T-helper 2 cell treated with Interferon-gamma antibody and Interleukin-4, amounts not matched to agents 100 ng/mL and 5 ng/mL, for 36 hours (primary cell): ENCODE results near the gene TOX4. TPM values are rescaled to one million over a fixed set of nuclear protein-coding genes. Genes with fewer than 3 reads are reported as not detected.
"Not testable (repeated sequence)": the region's sequence is repeated elsewhere in the genome, so short reads cannot be mapped to it uniquely, and the experiment has no call there.

Experiments
- intact Hi-C: fragments of 100-400 bp; cut with micrococcal nuclease; formaldehyde crosslinking; loops from one replicate; pipeline ENCODE4 v1.15.1; 2023
- total RNA-seq: library from RNA; stranded (reverse); gene quantifications from 2 replicates; pipeline ENCODE4 v1.2.3, GENCODE V29; 2022

The TOX4 gene
- 72.4 and 73.3 TPM in 2 replicates for total RNA-seq

DNA sequence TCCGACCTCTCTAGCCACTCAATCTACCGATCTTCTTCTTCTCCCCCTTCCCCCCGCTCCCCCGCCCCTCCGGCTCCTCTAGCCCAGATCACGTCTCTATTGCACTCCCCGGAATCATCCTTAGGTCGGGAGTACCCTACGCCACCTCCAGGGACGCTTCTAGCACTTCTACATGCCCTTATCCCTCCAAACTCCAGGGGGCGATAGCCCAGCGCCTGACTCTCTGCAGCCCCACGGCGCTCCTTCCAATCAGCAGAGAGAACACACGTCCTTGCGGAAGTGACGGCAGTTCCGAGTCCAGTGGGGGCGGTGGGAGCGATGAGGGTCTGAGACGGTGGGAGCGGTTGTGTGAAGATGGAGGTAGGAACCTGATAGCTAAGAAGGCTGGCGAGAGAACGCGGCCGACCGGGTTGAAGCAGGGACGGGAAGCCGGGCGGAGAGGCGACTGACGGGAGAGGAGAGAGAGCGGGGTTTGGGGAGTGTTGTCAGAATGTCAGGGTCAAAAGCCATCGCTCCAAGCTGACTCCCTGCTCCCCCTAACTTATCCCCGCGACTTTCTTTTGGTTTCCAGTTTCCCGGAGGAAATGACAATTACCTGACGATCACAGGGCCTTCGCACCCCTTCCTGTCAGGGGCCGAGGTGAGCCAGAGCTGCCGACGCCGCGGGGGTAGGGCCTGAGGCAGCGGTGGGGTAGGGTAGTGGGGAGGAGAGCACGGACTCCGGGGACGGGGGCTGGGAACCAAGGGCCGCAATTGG, at the start of gene TOX4, which contains the start of gene RAB2B:
TOX4 (plus strand) TSS at position 271 of the 757 bp plus-strand sequence; CDS start at position 355, 84 bp downstream.
RAB2B (minus strand) TSS at position 35 of the 757 bp plus-strand sequence. CDS start 87 bp downstream, outside the sequence.
- intact Hi-C loops = loop anchor here (1.0 to 5.0 kb wide), 6 partner anchors 21 to 485 kb away; partner anchors contain the start of genes CHD8, HNRNPC, METTL3 and SUPT16H

DNA sequence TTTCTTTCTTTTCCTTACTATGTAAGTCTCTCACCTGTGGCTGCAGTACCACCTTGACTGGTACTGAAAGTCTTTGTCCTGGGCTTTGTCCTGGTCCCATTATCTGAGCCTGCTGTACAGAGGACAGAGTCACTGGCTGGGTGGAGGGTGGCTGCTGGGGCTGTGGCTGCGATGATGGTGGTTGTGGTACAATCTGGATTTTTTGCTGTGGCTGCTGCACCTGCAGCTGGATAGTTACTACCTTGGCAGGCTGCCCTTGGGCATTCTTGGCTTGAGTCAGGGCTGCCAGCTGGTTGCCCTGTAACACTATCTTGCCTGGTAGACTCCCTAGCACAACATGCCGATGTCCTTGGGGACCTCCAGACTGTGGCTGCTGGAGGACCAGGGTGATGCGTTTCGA, 48.1 kb upstream of the TOX4 start:
- intact Hi-C loops = no loop called here

DNA sequence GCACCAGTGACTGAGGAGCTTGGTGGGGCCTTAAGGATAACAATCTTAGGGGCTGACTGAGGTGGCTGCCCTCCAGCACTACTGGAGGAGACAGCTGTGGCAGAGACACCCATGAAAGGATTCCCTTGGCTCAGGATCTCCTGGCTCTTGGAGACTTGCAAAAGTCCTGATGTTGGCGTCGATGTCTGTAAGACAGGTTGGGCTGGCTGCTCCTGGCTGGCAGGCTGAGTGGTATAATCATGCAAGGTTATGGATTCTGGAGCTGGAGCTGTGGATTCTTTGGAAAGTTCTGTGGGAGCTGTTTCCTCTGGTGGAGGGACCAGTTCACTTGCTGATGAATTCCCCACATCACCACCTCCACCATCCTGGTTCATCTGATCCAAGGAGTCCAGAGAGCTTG, 45.9 kb upstream of the TOX4 start:
- intact Hi-C loops = loop anchor here (10.0 kb wide), 1 partner anchor 326 kb away; the partner anchor contains the start of gene TMEM253

DNA sequence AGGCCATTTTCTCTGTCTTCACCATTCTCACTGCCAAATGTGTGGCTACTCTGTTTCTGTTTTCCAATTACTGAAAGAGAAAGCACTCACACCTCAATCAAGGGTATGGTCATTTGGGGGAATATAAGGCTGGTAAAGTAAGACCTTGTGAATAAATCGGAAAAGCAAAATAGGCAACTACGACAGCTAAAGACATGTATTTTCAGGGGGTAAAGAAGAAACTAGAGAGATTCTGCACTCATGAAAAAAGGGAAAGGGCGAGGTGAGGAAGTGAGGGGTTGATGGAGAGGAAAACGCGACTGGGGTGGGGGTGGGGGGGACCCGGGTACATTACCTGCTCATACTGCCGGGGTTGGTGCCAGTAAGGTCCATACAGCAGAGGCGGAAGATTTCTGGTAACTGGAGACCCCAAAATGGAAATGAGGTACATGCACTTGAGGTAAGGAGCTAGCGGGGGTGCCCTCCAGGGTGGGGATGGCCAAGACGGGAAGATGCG, 40.4 kb upstream of the TOX4 start:
- intact Hi-C loops = loop anchor here (1.0 to 10.0 kb wide), 6 partner anchors 20 to 332 kb away; partner anchors contain the start of genes CHD8, HNRNPC, METTL3 and SUPT16H

DNA sequence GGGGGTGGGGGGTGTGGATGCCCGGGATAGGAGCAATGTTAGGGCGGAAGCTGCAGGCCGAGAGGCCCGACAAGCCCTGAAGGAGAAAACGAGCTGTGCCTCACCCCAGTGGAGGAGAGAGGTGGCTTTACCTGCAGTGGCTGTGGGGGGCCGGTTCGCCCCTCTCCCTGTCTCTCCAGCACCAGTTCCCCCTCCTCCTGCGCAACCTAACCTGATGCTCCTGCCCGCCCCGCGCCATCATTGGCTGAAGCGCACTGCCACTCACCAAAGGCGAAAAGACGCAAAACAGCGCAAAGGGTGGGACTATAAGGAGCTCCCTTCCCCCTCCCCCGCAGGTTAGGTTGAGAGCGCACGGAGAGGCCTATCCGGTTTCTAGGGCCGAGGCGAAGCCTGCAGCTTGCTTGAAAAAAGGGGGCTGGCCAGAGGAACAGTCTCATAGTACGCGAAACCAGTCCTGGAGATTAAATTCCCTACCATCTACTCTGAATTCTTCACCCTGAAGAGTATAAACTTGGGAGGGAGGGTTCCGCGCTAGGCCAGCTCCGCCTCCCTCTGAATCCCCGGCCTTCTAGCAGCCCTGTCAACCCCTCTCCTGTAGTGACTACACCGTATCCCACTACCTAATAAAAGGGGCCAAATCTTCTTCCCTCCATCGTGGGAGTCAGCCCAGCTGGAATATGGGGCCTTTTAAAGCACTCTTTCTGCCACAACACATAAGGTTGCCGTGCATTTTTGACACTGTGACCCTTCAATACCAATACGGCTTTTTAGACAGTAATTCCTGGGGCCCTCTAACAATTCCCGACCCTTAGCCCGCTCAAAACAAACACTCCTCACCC, 39.7 kb upstream of the TOX4 start:
- intact Hi-C loops = loop anchor here (1.0 to 10.0 kb wide), 6 partner anchors 19 to 332 kb away; partner anchors contain the start of genes CHD8, HNRNPC, METTL3 and SUPT16H

DNA sequence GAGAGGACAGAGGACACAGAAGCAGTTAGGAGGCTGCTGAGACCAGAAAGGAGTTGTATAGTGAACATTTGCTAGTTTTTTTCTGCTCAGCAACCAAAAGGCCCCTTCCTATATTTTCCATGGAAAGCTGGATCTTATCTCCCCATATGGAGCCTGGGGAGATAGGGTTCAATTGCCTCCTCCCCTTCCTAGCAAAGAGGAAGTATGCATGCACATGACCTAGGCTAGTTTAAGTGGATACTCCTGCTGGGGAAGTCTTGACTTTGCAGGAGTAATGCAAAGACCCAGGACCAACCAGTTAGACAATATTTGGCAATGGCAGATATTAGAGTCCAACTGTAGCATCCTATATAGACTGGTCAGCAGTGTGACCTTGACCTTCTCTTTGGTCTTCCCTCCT, 36.1 kb upstream of the TOX4 start:
- intact Hi-C loops = no loop called here

DNA sequence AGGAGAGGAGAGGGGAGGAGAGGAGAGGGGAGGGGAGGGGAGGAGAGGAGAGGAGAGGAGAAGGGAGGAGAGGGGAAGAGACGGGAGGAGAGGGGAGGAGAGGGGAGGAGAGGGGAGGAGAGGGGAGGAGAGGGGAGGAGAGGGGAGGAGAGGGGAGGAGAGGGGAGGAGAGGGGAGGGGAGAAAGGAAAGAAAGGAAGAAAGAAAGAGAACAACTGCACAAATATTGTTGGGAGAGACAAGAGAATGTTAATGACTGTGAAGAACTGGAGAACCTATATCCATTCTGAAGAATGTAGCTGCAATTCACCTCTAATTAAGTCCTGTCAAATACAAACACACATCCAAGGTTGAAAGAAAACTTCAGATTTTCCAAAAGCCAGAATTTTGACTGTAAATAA, 34.3 kb upstream of the TOX4 start:
- intact Hi-C loops = not testable (repeated sequence)

DNA sequence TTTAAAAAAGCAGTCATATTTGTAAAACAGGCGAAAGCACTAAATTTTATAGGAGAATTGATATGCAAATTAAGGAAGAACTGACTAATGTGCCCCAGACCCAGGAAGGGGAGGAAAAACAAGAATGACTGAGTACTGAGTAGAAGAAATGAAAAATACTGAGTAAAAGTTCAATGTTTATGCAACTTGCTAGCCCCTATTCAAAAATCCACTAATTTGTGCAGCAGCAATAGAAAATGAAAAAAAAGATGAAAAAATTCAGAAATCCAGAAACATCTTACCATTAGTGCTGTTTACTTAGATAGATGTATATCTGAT, 27.1 kb upstream of the TOX4 start:
- intact Hi-C loops = no loop called here

DNA sequence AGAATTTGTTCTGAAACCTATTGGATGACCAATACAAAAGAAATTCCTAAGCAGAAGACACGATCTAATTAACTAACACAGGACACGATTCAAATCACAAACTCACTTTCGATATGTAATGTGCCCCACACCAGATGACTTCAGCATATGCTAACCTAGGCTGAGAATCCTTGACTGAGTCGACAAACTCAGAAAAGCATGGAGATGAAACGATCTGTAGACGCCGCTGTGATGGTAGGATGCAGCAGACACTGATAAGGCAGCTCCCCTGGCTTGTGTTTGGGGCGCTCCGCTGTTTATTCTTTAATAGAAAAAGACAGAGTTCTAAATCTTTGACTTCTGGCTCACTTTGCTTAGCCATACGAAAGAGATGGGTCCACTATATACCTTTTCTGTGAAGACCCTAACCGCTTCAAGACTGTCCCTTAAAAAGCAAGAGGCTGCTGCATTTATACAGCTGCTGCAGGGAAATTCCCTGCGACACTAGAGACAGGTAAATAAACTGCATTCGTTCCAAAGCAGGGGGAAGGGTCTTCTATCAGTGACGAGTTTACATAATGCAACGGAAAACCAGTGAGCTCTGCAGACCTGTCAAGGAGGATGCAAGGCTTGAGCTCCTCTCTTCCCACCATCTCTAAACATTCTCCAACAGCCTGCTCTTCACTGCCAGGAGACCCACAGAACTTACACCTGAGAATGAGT, 22.0 kb upstream of the TOX4 start:
- intact Hi-C loops = no loop called here

DNA sequence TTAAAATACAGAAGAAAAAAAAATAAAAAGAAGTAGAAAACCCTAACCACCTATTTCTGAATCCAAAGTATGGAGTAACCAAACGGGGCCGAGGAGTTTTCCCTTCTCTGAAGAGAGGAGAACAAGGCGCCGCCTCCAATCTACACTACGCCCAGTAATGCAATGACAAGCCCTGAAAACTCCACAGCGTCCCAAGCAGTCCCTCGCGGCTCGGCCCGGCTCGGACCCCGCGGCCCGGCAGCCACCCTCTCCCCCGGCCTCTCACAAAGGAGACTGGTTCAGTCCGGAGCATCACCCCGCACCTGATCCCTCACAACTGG, 21.4 kb upstream of the TOX4 start:
- intact Hi-C loops = no loop called here

DNA sequence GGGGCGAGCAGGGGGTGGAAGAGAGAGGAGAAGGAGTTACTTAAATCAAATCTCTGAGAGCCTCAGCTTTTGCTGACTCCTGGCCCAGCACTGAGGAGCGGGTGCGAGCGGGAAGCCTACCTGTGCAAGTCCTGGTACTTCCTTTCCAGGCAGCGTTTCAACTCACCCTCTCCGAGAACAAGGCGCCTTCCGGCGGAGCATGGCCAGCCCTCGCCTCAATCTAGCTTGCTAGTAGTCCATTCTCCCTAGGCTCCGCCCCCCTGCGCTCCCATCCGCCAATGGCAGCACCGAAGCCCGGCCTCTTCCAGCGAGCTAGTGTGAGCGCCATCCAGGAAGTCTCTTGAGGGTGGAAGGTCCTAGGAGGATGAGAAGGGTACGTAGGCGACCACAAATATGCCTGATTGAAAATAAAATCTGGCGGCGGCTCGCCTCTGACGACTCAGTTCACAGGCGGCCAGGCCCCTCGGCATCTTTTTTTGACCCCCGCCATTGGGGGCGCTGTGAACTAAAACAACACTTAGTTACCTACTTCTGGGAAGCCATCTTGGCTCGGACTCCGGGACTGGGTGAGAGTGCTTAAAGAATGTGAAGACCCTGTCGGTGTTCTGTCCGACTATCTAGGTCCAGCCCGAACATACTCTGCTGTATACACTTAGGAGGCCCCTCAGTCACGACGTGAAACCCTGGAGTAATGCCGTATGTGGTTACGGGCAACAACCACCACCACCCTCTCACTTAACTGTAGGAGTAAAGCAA, 20.9 kb upstream of the TOX4 start, which contains the start of gene CHD8:
CHD8 (minus strand) TSS at position 212 of the 756 bp plus-strand sequence. CDS start 24,480 bp downstream, outside the sequence.
- intact Hi-C loops = loop anchor here (1.0 kb wide), 6 partner anchors 19 to 187 kb away; partner anchors contain the start of genes HNRNPC, METTL3, SUPT16H and TOX4

DNA sequence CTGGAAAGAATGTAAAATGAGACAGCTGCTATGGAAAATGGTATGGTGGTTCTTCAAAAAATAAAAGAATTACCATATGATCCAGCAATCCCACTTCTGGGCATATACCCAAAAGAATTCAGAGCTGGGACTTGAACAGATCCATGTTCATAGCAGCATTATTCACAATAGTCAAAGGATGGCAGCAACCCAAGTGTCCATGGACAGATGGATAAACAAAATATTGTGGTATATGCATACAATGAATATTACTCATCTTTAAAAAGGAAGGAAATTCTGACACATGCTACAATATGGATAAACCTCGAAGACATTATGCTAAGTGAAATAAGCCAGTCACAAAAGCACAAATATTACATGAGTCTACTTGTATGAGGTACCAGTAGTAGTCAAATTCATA, 9.4 kb upstream of the TOX4 start:
- intact Hi-C loops = no loop called here

DNA sequence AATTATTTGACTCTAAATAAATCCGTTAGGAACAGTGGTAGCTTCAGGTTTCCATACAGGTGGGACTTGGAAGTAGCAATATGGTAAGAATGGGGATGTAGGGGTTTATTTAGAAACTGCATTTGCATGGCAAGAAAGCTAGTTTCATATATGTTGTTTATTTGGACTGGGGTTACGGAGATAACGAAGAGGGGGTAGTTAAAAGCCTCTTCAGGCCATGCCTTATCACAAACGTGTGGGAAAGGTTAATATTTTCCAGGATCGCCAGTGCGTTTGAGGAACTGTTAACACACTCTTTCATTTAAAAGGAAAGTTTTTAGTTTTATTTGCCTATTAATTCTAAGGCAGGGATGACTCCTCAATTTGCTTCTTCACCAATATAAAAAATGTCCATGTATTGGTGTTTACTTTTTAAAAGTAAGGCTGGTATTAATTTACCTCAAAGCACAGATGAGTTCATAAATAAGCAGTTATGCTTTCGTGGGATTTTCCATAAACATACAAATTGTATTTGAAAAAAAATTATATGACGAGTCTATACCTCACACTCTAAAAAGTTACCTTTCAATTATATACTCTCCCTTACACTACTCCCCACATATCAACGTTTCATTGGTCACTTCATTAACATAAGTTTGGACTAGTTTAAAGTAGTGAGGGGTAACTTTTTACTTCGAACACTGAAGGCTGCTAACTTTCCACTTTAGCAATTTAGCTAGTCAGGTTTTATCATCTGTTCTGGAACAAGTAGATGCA, 1.1 kb upstream of the TOX4 start:
- intact Hi-C loops = loop anchor here (5.0 kb wide), 1 partner anchor 484 kb away; no protein-coding TSS in a partner anchor

DNA sequence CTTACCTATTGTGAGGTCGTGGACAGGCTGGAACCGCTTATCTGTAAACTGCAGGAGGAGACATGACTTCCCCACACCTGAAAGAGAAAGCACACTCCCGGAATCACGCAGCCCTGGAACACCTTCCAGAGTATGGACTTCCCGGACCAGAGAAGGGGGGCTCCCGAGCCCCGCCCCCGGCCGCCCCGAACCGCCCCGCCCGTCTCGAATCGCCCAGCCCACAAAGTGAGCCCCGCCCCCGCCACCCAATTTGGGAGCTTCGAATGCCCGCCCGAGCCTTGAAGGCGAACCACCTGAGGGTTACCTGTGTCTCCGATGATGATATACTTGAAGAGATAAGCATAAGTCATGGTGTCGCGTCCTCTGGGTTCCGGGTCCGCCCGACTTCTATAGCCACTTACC, 471 bp upstream of the TOX4 start:
- intact Hi-C loops = loop anchor here (5.0 kb wide), 1 partner anchor 484 kb away; no protein-coding TSS in a partner anchor

DNA sequence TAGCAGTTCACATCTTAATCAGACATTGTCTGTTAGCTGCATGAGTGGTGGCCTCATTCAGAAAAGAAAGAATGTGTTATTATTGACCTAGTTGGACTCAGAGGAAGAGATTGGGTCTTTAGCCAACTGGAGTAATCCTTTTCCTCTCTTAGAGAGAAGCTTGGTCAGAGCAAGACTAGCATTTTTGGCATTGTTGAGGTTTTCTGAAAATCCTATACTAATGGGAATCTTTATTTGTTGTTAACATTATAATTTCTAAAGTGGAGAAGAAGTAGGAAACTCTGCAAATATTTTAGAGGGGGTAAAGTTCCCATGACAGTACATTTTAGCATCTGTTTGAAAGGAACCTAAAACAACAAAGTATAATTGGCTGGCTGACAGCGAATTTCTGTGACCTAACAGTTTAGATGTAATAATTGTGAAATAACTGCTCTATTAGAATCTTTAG, 9.7 kb downstream of the TOX4 start:
- intact Hi-C loops = no loop called here

DNA sequence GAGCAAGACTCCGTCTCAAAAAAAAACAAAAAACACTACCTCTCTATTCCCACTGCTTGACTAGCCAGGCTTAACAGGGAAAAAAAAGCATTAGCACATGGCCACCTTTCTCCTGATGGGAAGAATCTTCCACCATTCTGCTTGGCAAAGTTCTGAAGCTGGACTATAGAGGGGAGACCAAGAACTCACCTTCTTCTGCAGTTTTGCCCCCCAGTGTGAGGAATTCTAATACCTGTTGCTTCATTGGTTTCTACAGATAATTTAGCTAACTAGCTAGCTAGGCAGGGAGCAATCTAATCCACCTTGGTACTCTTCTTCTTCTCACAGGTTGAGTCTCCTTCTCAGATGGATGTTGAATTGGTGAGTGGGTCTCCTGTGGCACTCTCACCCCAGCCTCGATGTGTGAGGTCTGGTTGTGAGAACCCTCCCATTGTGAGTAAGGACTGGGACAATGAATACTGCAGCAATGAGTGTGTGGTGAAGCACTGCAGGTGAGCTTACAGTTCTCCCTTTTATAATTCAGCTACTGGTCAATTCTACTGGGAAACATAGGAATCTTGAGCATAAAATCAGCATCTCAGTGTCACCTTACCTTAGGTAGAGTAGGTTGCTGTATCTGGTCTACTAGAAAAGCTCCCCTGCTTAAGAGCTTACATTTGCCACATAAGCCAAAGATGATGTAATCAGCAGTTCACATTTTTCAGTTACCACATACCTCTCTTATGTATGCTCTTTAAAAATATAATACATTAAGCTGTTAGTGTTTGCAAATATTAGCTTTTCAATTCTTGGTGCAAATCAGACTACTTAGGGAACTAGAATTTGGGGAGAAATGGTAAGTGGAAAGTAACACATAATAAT, 18.1 kb downstream of the TOX4 start:
- intact Hi-C loops = no loop called here

DNA sequence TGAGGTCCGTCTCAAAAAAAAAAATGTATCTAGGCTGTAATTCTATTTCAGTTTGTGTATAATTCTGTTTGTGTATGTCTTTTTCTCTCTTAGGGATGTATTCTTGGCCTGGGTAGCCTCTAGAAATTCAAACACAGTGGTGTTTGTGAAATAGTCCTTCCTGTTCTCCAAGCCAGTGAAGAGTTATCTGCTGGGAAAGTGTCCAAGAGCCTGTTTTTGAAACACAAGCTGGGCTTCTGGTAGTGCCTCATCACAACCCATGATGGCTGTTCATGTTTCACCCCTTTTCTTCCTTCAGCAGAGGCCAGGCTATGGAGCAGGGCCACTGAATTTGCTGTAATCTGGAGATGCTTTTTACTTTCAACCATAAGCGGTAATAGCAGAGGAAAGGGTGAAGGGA, 19.5 kb downstream of the TOX4 start:
- intact Hi-C loops = no loop called here
